ENCODE measurements around the gene CASZ1.

DNA sequence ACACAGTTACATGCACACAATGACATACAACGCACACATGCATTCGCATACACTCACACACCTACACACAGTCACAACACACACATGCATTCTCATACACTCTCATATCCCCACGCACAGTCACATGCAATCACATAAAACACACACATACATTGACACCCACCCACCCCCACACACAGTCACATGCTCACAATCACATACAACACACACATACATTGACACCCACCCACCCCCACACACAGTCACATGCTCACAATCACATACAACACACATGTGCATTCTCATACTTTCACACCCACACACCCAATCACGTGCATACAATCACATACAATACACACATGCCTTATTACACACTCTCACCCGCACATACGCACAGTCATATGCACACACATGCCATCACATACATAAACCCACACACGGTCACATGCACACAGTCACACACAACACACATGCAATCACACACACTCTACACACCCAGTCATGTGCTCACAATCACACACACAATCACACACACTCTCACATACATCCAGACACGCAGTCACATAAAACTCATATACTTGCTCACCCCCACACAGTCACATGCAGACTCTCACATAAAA is 134.3 kb downstream of the CASZ1 start:
- TF ChIP-seq POLR2A (IDR thresholded peaks at IDR 0.05; ENCODE audit: low read depth, low read length) (no peak), POLR2AphosphoS5 (IDR thresholded peaks at IDR 0.05; ENCODE audit: low read depth, low read length) (no peak), TAF1 (IDR thresholded peaks at IDR 0.05; ENCODE audit: low read depth, low read length) (no peak), PAX5 (IDR thresholded peaks at IDR 0.05; ENCODE audit: insufficient read depth, low read length, severe bottlenecking) (no peak), SPI1 (IDR thresholded peaks at IDR 0.05; ENCODE audit: low read depth, low read length) (no peak), POU2F2 (IDR thresholded peaks at IDR 0.05; ENCODE audit: low read depth, low read length) (no peak)
